GM18867 (cell line): ENCODE results near the gene DPT.

Experiments
- ATAC-seq: cut with Tn5 transposase; IDR thresholded peaks from one replicate; pipeline ENCODE4 v1.9.1; 2021; ENCODE audit warnings: mild to moderate bottlenecking, moderate library complexity; ENCODE audit not compliant: unreplicated experiment

Gene DPT

GRCh38 chr1:168672278-168672677 is 56.7 kb downstream of the DPT start:
- ATAC-seq = no peak

GRCh38 chr1:168671782-168672181 is 57.2 kb downstream of the DPT start:
- ATAC-seq = no peak

- ATAC-seq = no peak
These were observed 63.0 kb downstream of the DPT start for GRCh38 chr1:168665975-168666374.

- no peak for ATAC-seq
These were observed 64.8 kb downstream of the DPT start for GRCh38 chr1:168664069-168664834.

DNA sequence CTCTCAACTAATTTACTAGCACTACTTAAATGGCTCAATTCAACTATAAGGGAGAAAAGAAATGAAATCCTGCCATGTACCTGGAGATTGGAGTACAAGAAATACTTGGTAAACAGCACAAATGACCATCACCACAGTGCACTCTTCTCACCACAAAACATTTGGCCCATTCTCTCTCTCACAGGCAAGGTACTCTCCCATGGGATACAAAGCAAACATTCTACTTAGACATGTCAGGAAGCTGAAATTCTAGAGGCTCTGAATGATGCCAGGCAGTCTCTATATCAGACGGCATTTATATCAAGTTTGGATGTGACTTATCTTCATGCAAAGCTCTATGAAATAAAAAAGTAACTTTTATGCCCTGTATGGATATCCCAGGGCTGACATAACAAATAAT is 72.5 kb downstream of the DPT start:
- ATAC-seq = no peak

DNA sequence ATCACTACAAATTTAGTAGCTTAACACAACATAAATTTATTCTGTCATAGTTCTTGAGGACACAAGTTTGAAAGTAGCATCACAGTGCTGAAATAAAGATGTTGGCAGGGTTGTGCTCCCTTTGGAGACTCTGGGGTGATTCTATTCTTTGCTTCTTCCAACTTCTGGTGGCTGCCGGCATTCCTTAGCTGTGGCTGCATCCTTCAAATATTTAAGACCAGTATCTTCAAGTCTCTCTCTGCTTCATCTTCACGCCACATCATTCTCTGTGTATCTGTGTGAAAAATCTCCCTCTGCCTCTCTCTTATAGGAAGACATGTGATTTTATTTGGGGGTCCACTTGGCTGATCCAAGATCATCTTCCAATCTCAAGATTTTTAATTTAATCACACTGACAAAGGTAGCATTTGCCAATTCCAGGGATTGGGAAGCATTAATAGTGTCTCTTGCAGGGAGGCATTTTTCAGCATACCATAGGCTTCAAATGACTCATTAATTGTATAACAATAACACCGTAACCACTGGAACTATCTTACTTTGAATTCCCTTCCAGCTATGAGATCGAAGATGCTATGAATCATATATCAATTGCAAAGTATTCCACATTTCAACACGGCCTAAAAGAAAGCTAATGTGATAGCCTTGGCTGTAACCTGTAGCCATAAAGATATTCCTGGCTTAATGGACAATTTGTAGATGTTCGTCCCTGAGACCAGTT is 74.6 kb downstream of the DPT start:
- ATAC-seq = no peak

DNA sequence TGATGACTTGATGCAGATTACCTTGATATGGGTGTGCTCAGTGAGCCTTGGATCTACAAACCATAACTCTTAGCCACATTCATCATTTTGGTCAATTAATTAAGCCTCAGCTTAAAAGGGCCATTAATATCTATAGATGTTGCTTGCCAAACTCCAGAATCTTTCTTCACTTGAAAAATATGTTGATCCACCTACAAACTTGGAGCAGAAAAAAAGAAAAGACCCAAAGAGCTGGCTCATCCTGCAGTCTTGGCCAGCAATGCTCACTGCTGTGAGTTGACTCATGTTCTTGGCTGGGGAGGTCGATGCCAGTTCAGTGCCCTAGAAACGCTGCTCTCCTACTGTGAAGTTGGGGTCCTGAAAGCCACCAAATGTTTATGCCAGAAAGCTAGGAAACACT is 75.4 kb downstream of the DPT start:
- ATAC-seq = no peak

GRCh38 chr1:168645721-168646120 is 83.3 kb downstream of the DPT start:
- ATAC-seq = no peak
